Stomach (tissue), 9 donors: ENCODE results near the gene HSDL2. TPM values are rescaled to one million over a fixed set of nuclear protein-coding genes. Genes with fewer than 3 reads are reported as not detected.
"Not testable (repeated sequence)": the region's sequence is repeated elsewhere in the genome, so short reads cannot be mapped to it uniquely, and the experiment has no call there.

ENCODE experiments used
- DNase-seq, 2 donors: peaks; one replicate each; pipeline versions ENCODE4 v3.0.0 to v3.0.0-alpha.2; 2013 to 2019
- H3K27ac ChIP-seq, 5 donors: fragments of 200-600 bp in 4 of 5; sonication (generic) in 4 of 5; one replicate each; pipeline ENCODE4 v1.5.1; 2013 to 2019; ENCODE audit warnings: mild to moderate bottlenecking in 1 of 5, moderate library complexity in 1 of 5
- H3K27me3 ChIP-seq, 3 donors: fragments of 200-600 bp; sonication (generic); one replicate each; pipeline ENCODE4 v1.5.1; 2017 to 2019; ENCODE audit warnings: mixed run types in 1 of 3
- H3K36me3 ChIP-seq, 4 donors: fragments of 200-600 bp; sonication (generic); 1 replicate in 3 of 4; 2 replicates in 1 of 4; pipeline ENCODE4 v1.5.1; 2016 to 2019
- H3K4me1 ChIP-seq, 4 donors: fragments of 200-600 bp; sonication (generic); one replicate each; pipeline ENCODE4 v1.5.1; 2016 to 2019
- H3K4me3 ChIP-seq, 4 donors: fragments of 200-600 bp; sonication (generic) in 3 of 4; one replicate each; pipeline ENCODE4 v1.5.1; 2016 to 2019; ENCODE audit warnings: mild to moderate bottlenecking in 1 of 4
- H3K9me3 ChIP-seq, 4 donors: fragments of 200-600 bp; sonication (generic); one replicate each; pipeline ENCODE4 v1.5.1; 2016 to 2019
- CTCF ChIP-seq, 7 experiments: fragments of 450-650 bp in 4 of 7; fragments of 200-600 bp in 3 of 7; sonication (generic) in 3 of 7; IDR thresholded peaks; one replicate each; pipeline ENCODE4 v1.5.1; 2016 to 2019; ENCODE audit warnings: antibody characterized with exemption in 7 of 7, control low read depth in 2 of 7, mild to moderate bottlenecking in 1 of 7
- EP300 ChIP-seq: sonication (generic); formaldehyde crosslinking; IDR thresholded peaks from one replicate; pipeline ENCODE4 v1.6.1; 2017; ENCODE audit warnings: antibody characterized with exemption
- POLR2A ChIP-seq, 4 donors: fragments of 450-650 bp; IDR thresholded peaks; one replicate each; pipeline ENCODE4 v1.6.1; 2016; ENCODE audit warnings: antibody characterized with exemption in 4 of 4, control low read depth in 2 of 4, mild to moderate bottlenecking in 1 of 4, moderate library complexity in 1 of 4
- POLR2AphosphoS5 ChIP-seq, 3 donors: sonication (generic); formaldehyde crosslinking; IDR thresholded peaks; one replicate each; pipeline ENCODE4 v1.6.1; 2016; ENCODE audit warnings: antibody characterized with exemption in 3 of 3
- WGBS, 5 donors: extraction: QIAGEN DNeasy Blood & Tissue Kit in 3 of 5; methylation state at CpG; one replicate each; pipeline versions ENCODE4 v1.1.5 to v1.1.7; 2013 to 2018; 5-methylcytosine and 5-hydroxymethylcytosine counted together
- intact Hi-C: fragments of 100-400 bp; cut with DNase I; formaldehyde crosslinking; loops from one replicate; pipeline ENCODE4 v1.15.1; 2023; ENCODE audit warnings: low total_unique reads
- polyA plus RNA-seq, 3 donors: library from polyadenylated mRNA; stranded (reverse); fragments of 200-250 nt; gene quantifications; one replicate each; pipeline ENCODE4 v1.2.3, GENCODE V29; 2013
- total RNA-seq, 5 donors: library from RNA; depleted of rRNA; stranded (reverse); fragments of >200 nt; gene quantifications; one replicate each; pipeline versions ENCODE4 v1.1.0 to v1.2.3, GENCODE V29; 2014 to 2016
- donor health status: healthy with polysubstance abuse.
- donor health status: Bipolar disorder and iron deficiency.
- donor health status: healthy.

Gene HSDL2
- total and polyA plus RNA-seq, 8 donors: 18.3 to 56.9 (median 24.8) TPM

GRCh38 chr9:112382066-112382465 is 2.2 kb downstream of the HSDL2 start:
- H3K4me1 ChIP-seq: peaks cover 29 to 71% (median 53%) of the 10 kb centered on the region in 4 donors
- intact Hi-C loops: no loop called here

GRCh38 chr9:112382501-112383364 is 2.8 kb downstream of the HSDL2 start:
- no peaks in the 10 kb centered on the region for H3K9me3 ChIP-seq
- no peak overlapping the region for H3K4me3 ChIP-seq
- 63 to 75% (median 72%) methylated on average over 11 of the region's 11 CpGs for WGBS, 5 donors
- peaks cover 24 to 65% (median 46%) of the 10 kb centered on the region in 4 donors for H3K4me1 ChIP-seq
- DNase-seq: no peak
- H3K27ac ChIP-seq: peak overlapping the region in 1 of 5 donors; percentile 20
- intact Hi-C loops: no loop called here
- no peak for TF ChIP-seq POLR2AphosphoS5 (IDR thresholded peaks at IDR 0.05)
- no peak for TF ChIP-seq CTCF (IDR thresholded peaks at IDR 0.05)
- no peak for TF ChIP-seq EP300
- no peak for TF ChIP-seq POLR2A (IDR thresholded peaks at IDR 0.05)
- H3K27me3 ChIP-seq: no peaks in the 10 kb centered on the region
- peaks cover 0 to 4% (median 0%) of the 10 kb centered on the region in 4 donors for H3K36me3 ChIP-seq

More at GRCh38 chr9:112382066-112382465, 2.2 kb downstream of the HSDL2 start:
- no peak overlapping the region for H3K4me3 ChIP-seq
- H3K27me3 ChIP-seq: no peaks in the 10 kb centered on the region
- no peaks in the 10 kb centered on the region for H3K9me3 ChIP-seq
- TF ChIP-seq POLR2AphosphoS5 (IDR thresholded peaks at IDR 0.05): no peak
- H3K27ac ChIP-seq: no peak overlapping the region
- no peaks in the 10 kb centered on the region for H3K36me3 ChIP-seq
- no peak for DNase-seq
- WGBS, 5 donors: 91 to 96% (median 96%) methylated on average over 7 of the region's 7 CpGs

GRCh38 chr9:112384219-112384618 is 4.3 kb downstream of the HSDL2 start:
- Histone ChIP-seq H3K27me3 (no peaks in the 10 kb centered on the region), H3K27ac (peak overlapping the region in 3 of 5 donors; percentile 44 to 51 (median 46)), H3K36me3 (peaks cover 0 to 6% (median 0%) of the 10 kb centered on the region in 4 donors), H3K4me3 (no peak overlapping the region), H3K9me3 (no peaks in the 10 kb centered on the region), H3K4me1 (peaks cover 14 to 51% (median 37%) of the 10 kb centered on the region in 4 donors)
- TF ChIP-seq CTCF (IDR thresholded peaks at IDR 0.05): no peak
- no peak for TF ChIP-seq POLR2A (IDR thresholded peaks at IDR 0.05)
- no peak for TF ChIP-seq EP300
- TF ChIP-seq POLR2AphosphoS5 (IDR thresholded peaks at IDR 0.05): no peak
- intact Hi-C loops: no loop called here
- DNase-seq: no peak
- WGBS, 5 donors: 67 to 82% (median 74%) methylated on average over 1 of the region's 1 CpG

- TF ChIP-seq POLR2AphosphoS5 (IDR thresholded peaks at IDR 0.05): no peak
- no peak for TF ChIP-seq CTCF (IDR thresholded peaks at IDR 0.05)
- no peak for TF ChIP-seq POLR2A (IDR thresholded peaks at IDR 0.05)
- no peak for TF ChIP-seq EP300
- intact Hi-C loops: no loop called here
- Histone ChIP-seq H3K36me3 (peaks cover 0 to 6% (median 0%) of the 10 kb centered on the region in 4 donors), H3K4me1 (peaks cover 14 to 51% (median 37%) of the 10 kb centered on the region in 4 donors), H3K9me3 (no peaks in the 10 kb centered on the region), H3K27me3 (no peaks in the 10 kb centered on the region), H3K4me3 (no peak overlapping the region), H3K27ac (peak overlapping the region in 3 of 5 donors; percentile 44 to 51 (median 46))
- peak in 1 of 2 donors; percentile 32 for DNase-seq
- 50 to 61% (median 53%) methylated on average over 5 of the region's 5 CpGs for WGBS, 5 donors
Measured at GRCh38 chr9:112384690-112385089, 4.8 kb downstream of the HSDL2 start.

- TF ChIP-seq CTCF (IDR thresholded peaks at IDR 0.05): no peak
- TF ChIP-seq POLR2A (IDR thresholded peaks at IDR 0.05): no peak
- TF ChIP-seq EP300: no peak
- no peak for TF ChIP-seq POLR2AphosphoS5 (IDR thresholded peaks at IDR 0.05)
- Histone ChIP-seq H3K27ac (no peak overlapping the region), H3K4me1 (peaks cover 14 to 35% (median 26%) of the 10 kb centered on the region in 4 donors), H3K4me3 (no peak overlapping the region), H3K9me3 (no peaks in the 10 kb centered on the region), H3K36me3 (peaks cover 0 to 6% (median 0%) of the 10 kb centered on the region in 4 donors), H3K27me3 (no peaks in the 10 kb centered on the region)
- intact Hi-C loops: no loop called here
- DNase-seq: no peak
- WGBS, 5 donors: 91 to 98% (median 95%) methylated on average over 3 of the region's 3 CpGs
Measured at GRCh38 chr9:112387115-112387514, 7.2 kb downstream of the HSDL2 start.

- intact Hi-C loops, H3K4me1 ChIP-seq, H3K27me3 ChIP-seq, DNase-seq, H3K36me3 ChIP-seq, H3K27ac ChIP-seq, H3K4me3 ChIP-seq, H3K9me3 ChIP-seq: not testable (repeated sequence)
- 91 to 100% (median 97%) methylated on average over 3 of the region's 3 CpGs for WGBS, 5 donors
Measured at GRCh38 chr9:112389897-112390296, 10.0 kb downstream of the HSDL2 start.

GRCh38 chr9:112391936-112392560 is 12.1 kb downstream of the HSDL2 start:
- WGBS, 5 donors: 63 to 80% (median 75%) methylated on average over 4 of the region's 4 CpGs
- H3K9me3 ChIP-seq, H3K4me3 ChIP-seq, H3K27me3 ChIP-seq, H3K27ac ChIP-seq, H3K36me3 ChIP-seq, intact Hi-C loops, H3K4me1 ChIP-seq, DNase-seq: not testable (repeated sequence)
